ENCODE results near the gene POU2AF1.

The POU2AF1 gene

DNA sequence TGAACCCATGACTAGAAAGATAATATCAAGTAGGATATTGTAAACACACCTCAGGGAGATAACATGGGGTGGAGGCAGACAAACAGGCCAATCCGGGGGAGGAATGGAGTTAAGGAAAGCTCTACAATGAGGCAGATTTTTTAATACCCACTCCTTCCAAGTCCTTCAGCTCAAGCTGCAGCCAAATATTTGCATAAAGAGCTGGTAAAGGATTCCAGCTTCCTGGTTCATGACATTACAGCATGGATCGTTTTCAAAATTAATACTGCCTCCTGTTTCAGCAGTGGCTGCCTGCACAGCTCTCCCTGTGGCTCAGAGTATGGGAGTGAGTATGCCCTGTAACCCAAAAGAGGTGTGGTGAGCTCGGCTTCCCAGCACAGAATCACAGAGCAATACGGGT, 75.6 kb downstream of the POU2AF1 start:
- H3K4me3 ChIP-seq (ENCODE audit: insufficient read depth, low read depth, low read length) = no peak overlapping the region
- no peaks in the 10 kb centered on the region for H3K36me3 ChIP-seq (ENCODE audit: control insufficient read depth, insufficient read depth, low read length)
- H3K4me1 ChIP-seq (ENCODE audit: control insufficient read depth, insufficient read depth, low read length) = peaks cover 5% of the 10 kb centered on the region
- WGBS, 2 experiments = 73 to 75% methylated on average over 3 to 4 of the region's 4 CpGs
- H3K9me3 ChIP-seq (ENCODE audit: control insufficient read depth, low read length) = no peaks in the 10 kb centered on the region
- no peak overlapping the region for H3K27ac ChIP-seq (ENCODE audit: insufficient read depth, low read depth, low read length, poor library complexity, severe bottlenecking)
- peaks cover 36% of the 10 kb centered on the region for H3K27me3 ChIP-seq (ENCODE audit: control insufficient read depth, insufficient read depth, low read length, poor library complexity, severe bottlenecking)

- WGBS, 2 experiments = 66 to 70% methylated on average over 3 of the region's 3 CpGs
- H3K27me3 ChIP-seq (ENCODE audit: control insufficient read depth, insufficient read depth, low read length, poor library complexity, severe bottlenecking) = peaks cover 47% of the 10 kb centered on the region
Observed at GRCh38 chr11:111302298-111302697, 76.8 kb downstream of the POU2AF1 start.

More at GRCh38 chr11:111302298-111302697, 76.8 kb downstream of the POU2AF1 start:
- Histone ChIP-seq H3K9me3 (ENCODE audit: control insufficient read depth, low read length) (no peaks in the 10 kb centered on the region), H3K4me1 (ENCODE audit: control insufficient read depth, insufficient read depth, low read length) (peaks cover 5% of the 10 kb centered on the region), H3K4me3 (ENCODE audit: insufficient read depth, low read depth, low read length) (no peak overlapping the region), H3K27ac (ENCODE audit: insufficient read depth, low read depth, low read length, poor library complexity, severe bottlenecking) (no peak overlapping the region), H3K36me3 (ENCODE audit: control insufficient read depth, insufficient read depth, low read length) (no peaks in the 10 kb centered on the region)

All from ectodermal cell (in vitro differentiated cells).